GM18505 (cell line): ENCODE data around the gene TMEM250.
"Not testable (repeated sequence)": the region's sequence is repeated elsewhere in the genome, so short reads cannot be mapped to it uniquely, and the experiment has no call there.

Source experiments
- ATAC-seq: cut with Tn5 transposase; IDR thresholded peaks from one replicate; pipeline ENCODE4 v1.9.1; 2021; ENCODE audit not compliant: unreplicated experiment
- POLR2A ChIP-seq: IDR thresholded peaks from 4 replicates; pipeline ENCODE4 v1.6.1; 2011; ENCODE audit warnings: borderline replicate concordance; ENCODE audit not compliant: insufficient read depth, insufficient read length; ENCODE audit errors: extremely low read depth

TMEM250 gene

DNA sequence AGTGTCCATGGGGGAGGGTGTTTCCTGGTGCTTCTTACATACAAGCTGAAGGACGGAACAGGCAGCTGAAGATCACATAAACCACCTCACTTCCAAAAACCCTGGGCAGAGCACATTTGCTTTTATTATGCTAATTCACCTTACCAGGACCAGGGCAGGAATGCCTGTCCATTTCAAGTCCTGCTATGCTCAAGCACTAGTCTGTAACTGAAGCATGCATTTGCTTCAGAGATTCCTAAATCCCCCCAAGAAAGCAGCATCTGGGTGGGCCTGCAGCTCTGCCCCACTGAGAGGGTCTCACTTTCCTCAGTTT lies 14.2 kb downstream of the TMEM250 start:
- no peak for TF ChIP-seq POLR2A
- no peak for ATAC-seq

DNA sequence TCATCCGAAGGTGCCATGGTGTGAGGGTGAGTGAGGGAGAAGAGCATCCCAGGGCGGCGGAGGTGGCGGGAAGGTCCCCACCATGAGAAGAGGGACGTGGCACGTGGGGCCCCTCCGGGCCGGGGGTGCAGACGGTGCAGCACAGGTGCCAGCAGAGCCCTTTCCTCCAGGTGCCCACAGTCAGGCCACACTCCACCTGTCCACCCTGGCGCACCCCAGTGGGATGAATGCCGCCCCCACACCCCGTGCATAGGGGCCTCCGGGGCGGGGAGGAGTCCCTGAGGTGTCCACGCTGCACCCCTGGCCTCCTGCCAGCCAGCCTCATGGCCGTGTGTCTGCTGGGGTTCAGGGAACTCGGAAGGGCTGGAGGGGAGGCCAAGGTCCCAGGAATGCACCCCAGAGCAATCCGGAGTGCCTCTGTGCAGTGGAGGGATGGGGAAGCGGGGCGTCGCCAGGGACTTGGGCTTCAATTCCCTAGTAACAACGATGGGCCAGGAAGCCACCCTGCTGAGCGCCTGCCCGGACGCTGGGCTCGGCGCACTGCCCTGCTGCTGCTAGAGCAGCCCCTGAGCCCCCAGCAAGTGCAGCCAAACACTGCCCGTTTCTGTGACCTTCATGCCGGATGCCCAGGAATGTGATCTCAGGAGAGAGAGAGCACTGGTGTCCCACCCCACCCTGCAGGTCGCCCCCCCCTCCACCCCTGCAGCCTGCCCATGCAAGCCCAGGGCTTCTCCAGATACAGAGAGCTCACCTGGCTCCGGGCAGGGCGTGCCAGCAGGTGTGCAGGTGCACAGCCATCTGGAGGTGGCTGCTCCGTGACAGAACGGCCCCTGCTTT lies 14.8 kb downstream of the TMEM250 start:
- TF ChIP-seq POLR2A, result no peak
- ATAC-seq, result no peak

DNA sequence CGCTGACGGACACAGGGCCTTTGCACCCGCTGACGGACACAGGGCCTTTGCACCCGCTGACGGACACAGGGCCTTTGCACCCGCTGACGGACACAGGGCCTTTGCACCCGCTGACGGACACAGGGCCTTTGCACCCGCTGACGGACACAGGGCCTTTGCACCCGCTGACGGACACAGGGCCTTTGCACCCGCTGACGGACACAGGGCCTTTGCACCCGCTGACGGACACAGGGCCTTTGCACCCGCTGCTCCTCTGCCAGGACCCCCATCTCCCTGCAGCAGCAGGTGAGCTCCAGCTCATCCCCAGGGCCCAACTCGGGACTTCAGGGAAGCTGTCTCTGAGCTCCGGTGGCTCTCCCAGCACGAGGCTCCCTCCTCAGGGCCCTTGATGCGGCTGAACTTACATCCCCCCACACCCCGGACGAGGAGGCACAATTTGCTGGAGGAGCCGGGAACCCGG lies 17.0 kb downstream of the TMEM250 start:
- not testable (repeated sequence) for ATAC-seq

DNA sequence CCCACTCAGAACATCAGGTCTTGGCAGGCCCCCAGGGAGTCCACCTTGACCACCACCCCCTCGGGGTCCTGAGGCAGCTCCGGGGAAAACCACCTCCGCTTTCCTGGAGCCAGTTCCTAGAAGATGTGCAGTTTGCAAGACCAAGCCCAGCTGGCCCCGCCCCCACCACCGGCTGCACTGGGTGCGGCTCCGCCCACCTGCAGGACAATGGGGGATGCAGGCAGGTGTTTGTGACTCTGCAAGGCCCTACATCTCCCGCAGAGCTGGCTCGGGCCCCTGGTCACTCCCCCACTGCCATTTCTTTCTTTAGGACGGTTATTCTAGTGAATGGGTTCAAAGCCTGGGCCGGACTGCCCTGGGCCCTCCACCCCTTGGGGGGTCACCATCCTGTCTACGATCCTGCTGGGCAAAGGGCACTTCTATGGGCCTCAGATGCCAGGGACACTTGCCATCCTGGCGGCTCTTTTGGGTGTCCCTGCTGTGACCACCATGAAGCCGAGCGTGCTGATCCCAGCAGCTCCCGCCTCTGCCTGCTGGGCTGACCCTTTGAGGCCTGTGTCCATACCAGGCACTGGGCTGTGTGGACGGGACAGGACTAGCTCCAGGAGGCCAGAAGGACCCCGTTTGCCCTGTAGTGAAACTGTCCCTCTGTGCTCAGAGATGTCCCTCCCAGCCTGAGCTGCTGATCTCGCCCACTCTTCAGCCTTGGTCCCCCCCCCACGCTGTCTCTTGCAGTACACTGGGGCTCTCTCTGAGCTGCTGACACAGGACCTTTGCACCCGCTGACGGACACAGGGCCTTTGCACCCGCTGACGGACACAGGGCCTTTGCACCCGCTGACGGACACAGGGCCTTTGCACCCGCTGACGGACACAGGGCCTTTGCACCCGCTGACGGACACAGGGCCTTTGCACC lies 17.7 kb downstream of the TMEM250 start:
- no peak for ATAC-seq

DNA sequence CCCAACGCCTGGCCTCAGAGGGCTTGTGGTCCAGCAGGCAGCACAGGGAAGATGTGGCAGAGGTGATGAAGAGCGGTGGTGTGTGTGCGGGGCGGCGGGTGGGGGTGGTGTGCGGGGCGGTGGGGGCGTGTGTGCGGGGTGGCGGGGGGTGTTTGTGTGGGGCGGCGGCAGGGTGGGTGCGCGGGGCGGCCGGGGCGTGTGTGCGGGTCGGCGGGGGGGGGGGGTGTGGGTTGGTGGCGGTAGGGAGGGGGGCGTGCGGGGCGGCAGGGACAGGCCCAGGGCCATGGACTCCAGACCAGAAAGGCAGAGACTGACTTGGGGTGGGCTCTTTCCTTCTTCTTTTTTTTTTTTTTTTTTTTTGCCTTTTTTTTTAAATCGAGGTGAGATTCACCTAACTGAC lies 19.1 kb downstream of the TMEM250 start:
- no peak for TF ChIP-seq POLR2A
- ATAC-seq, result no peak

More for the DNA sequence above, 17.7 kb downstream of the TMEM250 start:
- no peak for TF ChIP-seq POLR2A

DNA sequence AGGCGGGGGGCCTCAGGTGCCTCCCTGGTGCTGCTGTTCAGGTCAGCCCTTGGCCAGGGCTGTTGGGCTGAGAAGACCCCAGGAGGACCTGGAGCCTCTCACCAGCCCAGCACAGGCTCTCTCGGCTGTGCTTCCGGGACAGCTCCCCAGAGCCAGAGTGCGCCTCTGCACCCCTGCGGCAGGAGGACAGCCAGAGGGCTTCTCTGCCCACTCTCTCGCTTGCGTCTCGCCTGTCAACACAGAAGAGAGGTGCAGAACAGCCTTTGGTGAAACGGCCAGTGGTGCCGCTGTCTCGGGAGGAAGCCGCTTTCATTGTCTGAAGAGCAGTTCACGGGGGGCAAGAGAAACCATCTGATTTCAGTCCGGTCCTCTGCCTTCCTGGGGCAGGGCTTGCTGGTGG lies 19.8 kb downstream of the TMEM250 start:
- TF ChIP-seq POLR2A, result no peak
- ATAC-seq, result no peak

DNA sequence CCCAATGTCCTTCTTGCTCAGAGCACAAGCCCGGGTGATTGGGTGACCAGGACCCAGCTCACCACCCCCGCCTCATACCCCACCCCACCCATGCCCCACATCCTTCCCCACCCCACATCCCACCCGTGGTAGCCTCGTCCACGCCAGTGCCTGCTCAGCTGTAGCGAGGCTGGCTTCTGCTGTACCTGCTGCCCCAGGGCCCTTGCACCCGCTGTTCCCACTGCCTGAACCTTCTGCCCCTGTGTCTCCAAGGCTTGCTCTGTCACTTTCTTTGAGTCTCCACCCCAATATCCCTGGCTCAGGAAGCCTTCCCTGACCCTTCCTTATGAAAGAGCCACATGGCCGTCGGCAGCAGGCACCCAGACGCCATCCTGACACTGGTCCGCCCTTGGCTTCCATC lies 20.5 kb downstream of the TMEM250 start:
- no peak for ATAC-seq
- TF ChIP-seq POLR2A, result no peak

DNA sequence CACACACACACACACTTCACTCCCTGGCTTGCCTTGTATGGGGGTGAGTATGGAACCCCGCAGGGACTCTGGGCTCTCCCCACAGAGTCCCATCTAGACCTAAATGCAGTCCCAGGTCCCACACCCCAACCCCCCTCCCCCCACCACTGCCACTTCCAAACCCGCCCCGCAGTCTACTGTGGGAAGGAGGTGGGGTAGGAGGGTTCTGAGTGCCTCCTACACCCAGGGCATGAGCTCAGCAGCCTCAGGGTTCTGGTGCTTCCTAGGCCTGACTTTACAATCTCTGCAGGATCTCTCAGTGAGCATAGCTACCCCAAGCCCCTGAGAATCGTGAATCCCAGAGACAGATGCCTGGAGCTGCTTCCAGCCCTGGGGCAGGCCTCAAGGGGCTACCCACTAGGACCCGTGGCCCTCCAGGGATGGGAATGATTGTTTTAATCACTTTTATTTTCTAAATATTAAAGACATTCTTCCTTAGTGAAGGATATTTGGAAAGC lies 22.1 kb downstream of the TMEM250 start:
- TF ChIP-seq POLR2A, result no peak
- ATAC-seq, result no peak

DNA sequence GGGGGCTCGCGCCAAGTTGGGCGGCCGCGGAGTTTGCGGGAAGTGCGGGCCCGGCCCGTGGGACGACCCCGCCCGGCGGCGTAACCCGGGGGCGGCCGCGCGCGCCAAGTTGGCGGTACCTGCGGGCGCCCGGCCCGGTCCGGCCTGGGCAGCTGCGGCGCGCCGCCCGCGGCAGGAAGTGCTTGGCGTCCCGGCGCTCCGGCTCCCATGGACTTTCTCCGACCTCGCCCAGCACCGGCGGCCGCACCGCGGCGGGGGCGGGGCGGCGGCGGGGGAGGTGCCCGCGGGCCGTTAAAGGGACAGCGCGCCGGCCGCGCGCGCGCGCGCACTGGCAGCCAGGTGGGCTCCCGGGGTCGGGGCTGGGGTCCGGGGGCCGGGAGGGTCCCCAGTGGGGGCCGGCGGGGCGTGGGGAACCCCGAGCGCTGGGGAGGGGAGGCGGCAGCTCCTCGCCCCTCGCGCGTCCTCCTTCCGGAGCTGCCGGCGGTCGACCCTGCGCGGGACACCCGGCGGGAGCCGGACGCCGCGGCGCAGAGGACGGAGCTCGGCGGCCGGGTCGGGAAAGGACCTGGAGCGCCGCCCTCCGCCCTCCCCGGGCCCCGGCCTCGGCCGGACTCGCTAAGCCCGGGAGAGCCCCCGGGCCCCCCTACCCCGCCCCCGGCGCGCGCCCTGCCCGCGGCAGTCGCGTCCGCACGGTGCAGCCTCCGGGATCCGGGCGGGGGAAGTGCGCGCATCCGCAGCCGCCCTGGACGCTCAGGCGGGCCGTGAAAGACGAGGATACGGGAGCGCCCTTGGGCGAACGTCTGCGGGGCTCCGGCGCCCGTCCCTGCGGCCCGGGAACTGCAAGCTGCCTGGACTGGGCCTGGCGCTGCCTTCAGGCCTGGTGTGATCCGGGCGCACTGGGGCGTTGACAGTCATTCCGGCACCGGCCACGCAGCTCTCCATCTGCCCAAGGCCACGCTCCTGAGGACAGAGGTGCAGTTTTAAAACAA lies 23.3 kb downstream of the TMEM250 start, which contains the start of gene NACC2:
TSS of gene NACC2 (minus strand) at position 220 of the 989 bp plus-strand sequence. CDS start 44,768 bp downstream, outside the sequence.
- no peak for ATAC-seq

DNA sequence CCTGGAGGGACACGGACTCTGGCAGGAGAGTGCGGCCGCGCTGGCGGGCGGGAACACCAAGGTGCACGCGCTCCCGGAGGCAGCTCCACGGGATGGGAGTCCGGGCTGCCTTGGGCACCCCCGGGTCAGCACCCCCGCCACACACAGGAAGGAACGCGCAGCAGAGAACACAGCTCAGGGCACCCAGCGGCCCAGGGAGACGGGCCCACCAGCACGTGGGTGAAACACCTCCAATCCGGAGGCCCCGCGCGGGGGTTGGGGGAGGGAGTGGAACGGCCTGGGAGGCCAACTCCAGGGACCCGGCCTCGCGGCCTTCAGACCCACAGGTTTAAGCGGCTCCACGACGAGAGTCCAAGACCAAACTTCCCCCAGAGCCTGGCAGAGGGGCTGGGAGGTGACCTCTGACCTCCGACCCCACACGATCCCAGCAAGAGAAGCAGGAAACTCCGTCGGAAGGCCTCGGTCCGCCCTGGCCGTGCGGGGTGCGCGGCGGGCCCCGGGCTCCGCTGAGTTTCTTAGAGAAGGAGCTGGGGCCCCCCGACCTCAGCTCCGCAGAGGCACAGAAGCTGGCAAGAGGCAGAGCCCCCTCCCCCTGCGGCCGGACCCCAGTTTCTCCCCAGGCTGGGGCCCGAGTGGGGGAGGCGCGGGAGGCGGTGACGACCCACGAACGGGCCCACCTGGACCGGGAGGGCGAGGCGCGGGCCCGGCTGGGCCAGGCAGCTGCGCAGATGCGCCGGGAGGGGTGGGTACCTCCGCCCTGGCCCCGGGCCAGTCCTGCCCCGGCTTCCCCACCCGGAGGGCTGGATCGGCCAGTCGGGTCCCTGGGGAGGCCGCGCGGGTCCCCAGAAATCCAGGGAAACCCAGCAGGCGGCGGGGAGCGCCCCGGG lies 24.4 kb downstream of the TMEM250 start:
- no peak for ATAC-seq
- TF ChIP-seq POLR2A, result no peak

More for the DNA sequence above, 23.3 kb downstream of the TMEM250 start, which contains the start of gene NACC2:
- TF ChIP-seq POLR2A, result no peak

DNA sequence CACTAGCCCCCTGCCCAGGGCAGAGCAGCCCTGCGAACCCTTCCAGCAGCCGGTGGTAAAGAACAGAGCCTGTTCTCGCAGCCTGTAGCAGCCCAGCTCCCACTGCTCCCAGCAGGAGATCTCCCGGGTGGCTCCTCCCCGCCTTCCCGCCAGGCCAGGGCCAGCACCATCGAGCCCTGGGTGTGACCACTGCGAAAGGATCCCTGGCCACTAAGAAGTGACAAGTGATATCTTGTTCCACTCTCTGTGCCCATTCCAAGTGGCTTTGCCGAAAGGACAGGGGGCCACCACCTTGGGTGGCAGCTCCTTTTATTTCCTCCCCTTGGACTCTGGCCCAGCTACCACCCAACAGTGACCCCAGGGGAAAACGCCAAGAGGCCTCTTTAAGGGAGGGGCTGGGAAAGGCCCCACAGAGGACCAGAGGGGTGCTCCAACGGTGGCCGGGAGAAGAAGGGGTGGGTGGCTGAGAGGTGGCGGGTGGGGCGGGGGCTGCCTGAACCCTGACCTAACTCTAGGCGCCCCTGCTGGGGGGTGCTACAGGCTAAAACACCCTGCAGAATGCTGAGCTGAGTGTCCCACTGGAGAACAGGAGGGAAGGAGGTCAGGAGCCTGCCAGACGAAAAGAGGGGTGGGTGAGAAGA lies 25.2 kb downstream of the TMEM250 start:
- no peak for TF ChIP-seq POLR2A
- ATAC-seq, result no peak
